ENCODE measurements around the gene ENTPD7.

ENTPD7 gene

DNA sequence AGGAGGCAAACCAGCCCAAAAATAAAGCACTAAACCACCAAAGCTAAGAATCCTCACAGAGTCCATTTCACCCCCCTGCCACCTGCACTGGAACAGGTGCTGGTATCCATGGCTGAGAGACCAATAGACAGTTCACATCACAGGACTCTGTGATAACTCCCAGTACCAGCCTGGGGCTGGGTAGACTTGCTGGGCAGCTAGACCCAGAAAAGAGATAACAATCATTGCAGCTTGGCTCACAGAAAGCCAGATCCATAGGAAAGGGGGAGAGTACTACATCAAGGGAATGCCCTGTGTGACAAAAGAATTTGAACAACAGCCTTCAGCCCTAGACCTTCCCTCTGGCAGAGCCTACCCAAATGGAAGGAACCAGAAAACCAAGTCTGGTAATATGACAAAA is 25.5 kb upstream of the ENTPD7 start:
- DNase-seq (ENCODE audit: extremely low read depth in 1 of 2, low read depth in 1 of 2) = no peak

GRCh38 chr10:99647601-99648151 is 11.6 kb upstream of the ENTPD7 start:
- DNase-seq (ENCODE audit: extremely low read depth in 1 of 2, low read depth in 1 of 2) = no peak

GRCh38 chr10:99648717-99649116 is 10.6 kb upstream of the ENTPD7 start:
- no peak for DNase-seq (ENCODE audit: extremely low read depth in 1 of 2, low read depth in 1 of 2)

GRCh38 chr10:99652800-99653390 is 6.4 kb upstream of the ENTPD7 start:
- no peak for DNase-seq (ENCODE audit: extremely low read depth in 1 of 2, low read depth in 1 of 2)

- no peak for DNase-seq (ENCODE audit: extremely low read depth in 1 of 2, low read depth in 1 of 2)
Measured at GRCh38 chr10:99654390-99655175, 4.7 kb upstream of the ENTPD7 start.

DNA sequence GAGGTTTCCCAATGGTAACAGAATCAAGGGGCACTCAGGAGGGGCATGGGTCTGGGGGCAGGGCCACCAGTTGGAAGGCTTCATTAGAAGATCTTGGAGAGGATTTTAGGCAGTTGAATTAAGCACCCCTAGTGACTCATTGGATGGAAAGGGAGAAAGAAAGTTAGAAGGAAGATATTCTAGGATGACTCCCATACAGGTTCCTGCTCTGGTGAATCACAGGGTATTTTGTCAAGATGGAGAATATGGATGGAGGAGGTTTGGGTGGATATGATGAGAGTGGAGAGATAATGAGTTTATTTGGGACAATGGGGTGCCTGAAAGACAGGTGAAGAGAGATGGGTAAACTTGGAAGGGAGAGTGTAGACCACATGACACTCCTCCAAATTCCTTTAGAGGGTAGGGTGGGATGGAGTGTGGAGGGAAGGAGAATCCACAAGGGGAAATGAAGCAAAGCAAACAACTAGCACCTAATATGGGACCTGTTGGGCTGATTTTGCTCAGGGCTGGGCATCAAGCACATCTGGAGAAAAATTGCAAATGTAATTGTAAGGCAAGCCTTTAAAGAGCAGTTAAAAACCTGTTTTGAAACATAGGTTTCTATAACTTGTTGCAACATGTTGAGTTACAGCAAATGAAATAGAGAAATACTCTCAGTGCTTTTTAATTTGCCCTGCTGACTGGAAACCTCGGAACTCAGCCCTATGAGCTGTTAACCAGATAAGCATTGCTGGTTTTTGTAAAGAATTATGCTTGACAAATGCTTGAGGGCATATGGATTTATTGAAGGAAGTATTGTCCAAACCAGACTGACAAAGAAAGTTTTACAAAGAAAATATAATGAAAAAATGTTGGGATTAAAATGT is 2.9 kb upstream of the ENTPD7 start:
- no peak for DNase-seq (ENCODE audit: extremely low read depth in 1 of 2, low read depth in 1 of 2)

DNA sequence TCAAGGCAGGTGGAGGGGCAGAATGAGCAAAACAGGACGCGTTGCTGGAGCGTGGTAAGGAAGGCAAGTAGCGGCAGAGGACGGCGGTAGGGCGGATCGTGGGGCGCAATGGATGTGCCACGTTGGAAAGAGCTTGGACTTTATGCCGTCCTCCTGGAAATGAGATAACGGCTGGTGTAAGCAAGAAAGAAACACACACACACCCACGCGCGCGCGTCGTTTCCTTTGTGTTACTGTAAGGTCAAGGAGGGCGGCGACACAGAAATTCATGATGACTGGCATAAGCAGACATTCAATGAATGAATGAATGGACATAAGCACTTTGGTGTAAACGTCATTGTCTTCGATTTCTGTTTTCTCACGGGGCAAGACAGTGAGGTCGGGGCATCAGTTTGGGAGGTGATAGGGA is 683 bp upstream of the ENTPD7 start:
- DNase-seq (ENCODE audit: extremely low read depth in 1 of 2, low read depth in 1 of 2) = no peak

GRCh38 chr10:99659868-99660366 is 608 bp downstream of the ENTPD7 start:
- no peak for DNase-seq (ENCODE audit: extremely low read depth in 1 of 2, low read depth in 1 of 2)

DNA sequence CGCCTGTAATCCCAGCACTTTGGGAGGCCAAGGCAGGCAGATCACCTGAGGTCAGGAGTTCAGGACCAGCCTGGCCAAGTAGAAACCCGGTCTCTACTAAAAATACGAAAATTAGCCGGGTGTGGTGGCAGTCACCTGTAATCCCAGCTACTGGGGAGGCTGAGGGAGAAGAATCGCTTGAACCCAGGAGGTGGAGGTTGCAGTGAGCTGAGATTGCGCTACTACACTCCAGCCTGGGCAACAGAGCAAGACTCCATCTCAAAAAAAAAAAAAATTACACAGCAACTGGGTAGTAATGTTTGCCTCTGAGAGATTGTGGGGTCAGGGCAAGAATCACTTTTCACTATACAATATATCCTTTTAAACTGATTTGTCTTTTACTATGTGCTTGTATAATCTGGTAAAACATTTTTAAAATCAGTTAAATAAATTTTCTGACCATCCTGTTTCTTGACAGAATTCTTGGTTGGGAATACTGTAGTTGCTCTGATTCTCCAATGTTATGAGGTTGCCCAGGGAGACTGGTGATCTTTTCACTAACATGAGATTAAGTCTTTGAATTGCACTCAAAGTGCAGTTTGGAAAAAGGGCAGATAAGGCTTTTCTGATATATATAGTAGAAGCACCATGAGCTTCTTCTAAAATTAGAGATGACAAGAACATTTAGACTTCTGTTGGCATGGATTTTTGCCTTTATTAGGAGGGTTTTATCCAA is 1.5 kb downstream of the ENTPD7 start:
- no peak for DNase-seq (ENCODE audit: extremely low read depth in 1 of 2, low read depth in 1 of 2)

GRCh38 chr10:99661377-99661763 is 2.1 kb downstream of the ENTPD7 start:
- DNase-seq (ENCODE audit: extremely low read depth in 1 of 2, low read depth in 1 of 2) = no peak

DNA sequence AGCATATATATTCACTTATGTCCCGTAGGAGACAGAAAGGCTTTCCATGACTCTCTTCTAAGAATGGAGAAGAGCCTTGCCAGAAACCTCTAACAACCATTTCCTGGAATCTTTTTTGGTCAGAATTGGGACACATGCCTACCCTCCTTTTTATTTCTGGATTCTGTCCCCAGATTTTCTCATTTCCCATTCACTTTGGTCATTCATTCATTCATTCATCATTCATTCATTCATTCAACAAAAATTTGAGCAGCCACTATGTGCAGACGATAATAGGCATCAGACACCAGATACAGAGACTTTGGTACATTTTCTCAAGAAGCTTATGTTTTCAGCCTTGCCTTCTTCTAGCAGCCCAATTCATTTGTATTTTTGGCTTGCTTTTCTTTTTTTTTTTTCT is 6.0 kb downstream of the ENTPD7 start:
- no peak for DNase-seq (ENCODE audit: extremely low read depth in 1 of 2, low read depth in 1 of 2)

- DNase-seq (ENCODE audit: extremely low read depth in 1 of 2, low read depth in 1 of 2) = no peak
Measured at GRCh38 chr10:99667108-99667751, 7.9 kb downstream of the ENTPD7 start.

GRCh38 chr10:99671386-99671785 is 12.1 kb downstream of the ENTPD7 start:
- DNase-seq (ENCODE audit: extremely low read depth in 1 of 2, low read depth in 1 of 2) = no peak

DNA sequence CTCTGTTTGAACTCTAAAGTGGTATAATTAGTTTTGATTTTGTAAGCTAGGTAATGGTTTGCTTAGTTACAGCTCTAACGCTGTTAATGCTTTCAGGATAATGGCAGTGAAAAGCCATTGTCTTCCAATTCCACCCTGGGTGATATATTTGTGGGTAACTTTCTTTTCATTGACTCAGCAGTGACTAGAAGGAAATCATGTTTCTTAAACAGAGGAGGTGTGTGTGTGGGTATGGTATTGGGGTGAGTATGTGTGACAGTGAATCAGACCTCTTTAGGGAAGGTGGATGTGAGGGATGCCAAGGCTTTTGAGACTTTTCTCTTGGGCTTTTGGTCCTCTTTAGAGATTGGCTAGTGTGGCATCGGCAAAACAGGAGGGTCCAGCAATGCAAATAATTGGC is 13.6 kb downstream of the ENTPD7 start:
- no peak for DNase-seq (ENCODE audit: extremely low read depth in 1 of 2, low read depth in 1 of 2)

- no peak for DNase-seq (ENCODE audit: extremely low read depth in 1 of 2, low read depth in 1 of 2)
Measured at GRCh38 chr10:99673492-99673891, 14.2 kb downstream of the ENTPD7 start.

GRCh38 chr10:99674762-99675161 is 15.5 kb downstream of the ENTPD7 start:
- DNase-seq (ENCODE audit: extremely low read depth in 1 of 2, low read depth in 1 of 2) = no peak

DNA sequence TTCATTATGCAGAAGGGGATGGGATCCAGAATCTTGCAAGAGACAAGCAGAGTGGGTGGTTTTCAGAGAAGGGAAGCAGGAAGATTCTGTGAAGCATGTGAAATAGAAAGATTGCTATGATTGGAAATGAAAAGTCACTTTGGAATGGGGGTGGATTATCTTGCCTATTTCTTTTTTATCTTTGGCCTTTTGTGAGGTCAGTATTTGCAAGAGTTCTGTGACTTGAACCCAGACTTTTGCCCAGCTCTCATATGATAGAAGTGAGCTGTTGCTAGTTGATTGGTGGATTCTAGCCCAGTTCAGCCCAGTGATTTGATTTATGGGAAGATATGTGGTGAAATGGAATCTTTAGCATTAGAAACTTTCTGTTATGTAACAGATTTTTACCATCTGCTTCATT is 17.1 kb downstream of the ENTPD7 start:
- no peak for DNase-seq (ENCODE audit: extremely low read depth in 1 of 2, low read depth in 1 of 2)

DNA sequence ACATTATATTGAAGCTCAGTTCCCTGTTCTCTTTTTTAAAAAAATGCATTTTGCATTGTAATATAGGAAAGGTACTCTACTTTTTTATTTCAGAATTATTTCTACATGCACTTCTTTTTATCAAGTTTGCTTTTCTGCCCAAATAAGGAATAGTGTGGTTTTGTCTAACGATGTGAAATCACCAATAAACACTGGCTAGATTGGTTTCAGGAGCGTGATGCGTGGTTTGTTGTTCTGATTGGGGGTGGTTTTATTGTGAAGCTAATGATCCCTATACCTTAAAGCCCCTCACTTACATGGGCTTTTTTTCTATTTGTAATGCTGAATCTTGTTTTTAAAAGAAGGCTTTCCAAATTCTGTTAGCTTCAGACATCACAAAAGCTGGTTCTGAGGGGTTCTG is 17.6 kb downstream of the ENTPD7 start:
- DNase-seq (ENCODE audit: extremely low read depth in 1 of 2, low read depth in 1 of 2) = no peak

DNA sequence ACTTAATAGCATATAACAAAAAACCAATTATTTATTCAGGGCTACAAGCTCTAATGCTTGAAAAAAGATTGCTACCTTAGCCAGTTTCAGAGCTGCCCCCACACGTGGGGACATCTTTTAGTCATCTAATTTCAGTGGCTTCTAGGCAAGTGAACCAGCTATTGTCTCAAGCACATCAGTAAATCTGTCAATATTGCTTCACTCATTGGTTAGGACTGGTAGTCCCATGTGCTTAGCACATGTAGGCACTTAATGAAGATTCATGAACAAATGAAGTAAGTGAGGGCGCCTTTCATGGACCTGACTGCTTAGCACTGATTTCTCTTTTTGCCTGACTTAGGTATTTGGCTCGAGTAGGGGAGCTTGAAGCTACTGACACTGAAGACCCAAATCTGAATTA is 19.6 kb downstream of the ENTPD7 start:
- no peak for DNase-seq (ENCODE audit: extremely low read depth in 1 of 2, low read depth in 1 of 2)

DNA sequence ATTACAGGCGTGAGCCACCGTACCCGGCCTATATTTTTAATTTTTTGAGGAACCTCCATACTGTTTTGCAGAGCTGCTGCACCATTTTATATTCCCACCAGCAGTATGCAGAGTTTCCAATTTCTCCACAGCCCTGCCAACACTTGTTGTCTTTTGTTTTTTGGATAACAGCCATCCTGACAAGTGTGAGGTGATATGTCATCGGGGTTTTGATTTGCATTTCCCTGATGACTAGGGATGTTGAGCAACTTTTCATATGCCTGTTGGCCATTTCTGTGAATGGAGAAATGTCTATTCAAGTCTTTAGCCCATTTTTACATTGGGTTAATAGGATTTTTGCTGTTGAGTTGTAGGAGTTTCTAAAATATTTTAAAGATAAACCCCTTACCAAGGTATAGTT is 22.2 kb downstream of the ENTPD7 start:
- DNase-seq (ENCODE audit: extremely low read depth in 1 of 2, low read depth in 1 of 2) = no peak
